Neutrophil (primary cell): ENCODE measurements around the gene TACR1.

ENCODE experiments used
- H3K27ac ChIP-seq: fragments of 200-600 bp; sonication (generic); 2 replicates; pipeline ENCODE4 v1.5.1; 2016; ENCODE audit warnings: mild to moderate bottlenecking, moderate library complexity
- H3K27me3 ChIP-seq: fragments of 200-600 bp; sonication (generic); 2 replicates; pipeline ENCODE4 v1.6.0; 2016; ENCODE audit warnings: mild to moderate bottlenecking
- H3K36me3 ChIP-seq: fragments of 200-600 bp; sonication (generic); 2 replicates; pipeline ENCODE4 v1.5.1; 2017
- H3K4me1 ChIP-seq, 2 experiments: fragments of 200-600 bp in 1 of 2; sonication (generic) in 1 of 2; 1 replicate in 1 of 2; 2 replicates in 1 of 2; pipeline versions ENCODE4 v1.5.1 to v1.6.1; 2013 to 2016; ENCODE audit warnings: low read depth in 1 of 2, low read length in 1 of 2, mild to moderate bottlenecking in 1 of 2, moderate library complexity in 1 of 2; ENCODE audit not compliant: control insufficient read depth in 1 of 2, insufficient read depth in 1 of 2
- H3K4me3 ChIP-seq, 2 experiments: fragments of 200-600 bp in 1 of 2; sonication (generic) in 1 of 2; 1 replicate in 1 of 2; 2 replicates in 1 of 2; pipeline ENCODE4 v1.5.1; 2013 to 2016; ENCODE audit warnings: low read depth in 1 of 2, low read length in 1 of 2, mild to moderate bottlenecking in 1 of 2, moderate library complexity in 1 of 2
- H3K9me3 ChIP-seq: fragments of 200-600 bp; sonication (generic); 2 replicates; pipeline ENCODE4 v1.5.1; 2016
- CTCF ChIP-seq: fragments of 200-600 bp; sonication (generic); IDR thresholded peaks from 2 replicates; pipeline ENCODE4 v1.5.1; 2016; ENCODE audit warnings: antibody characterized with exemption

Gene TACR1

GRCh38 chr2:75021672-75022071 lies 177.6 kb downstream of the TACR1 start:
- H3K4me3 ChIP-seq: no peak overlapping the region
- H3K27me3 ChIP-seq: no peaks in the 10 kb centered on the region
- H3K9me3 ChIP-seq: no peaks in the 10 kb centered on the region
- no peak for TF ChIP-seq CTCF
- H3K27ac ChIP-seq: no peak overlapping the region
- H3K36me3 ChIP-seq: no peaks in the 10 kb centered on the region
- no peaks in the 10 kb centered on the region for H3K4me1 ChIP-seq

- H3K4me1 ChIP-seq: no peaks in the 10 kb centered on the region
- H3K27ac ChIP-seq: no peak overlapping the region
- no peaks in the 10 kb centered on the region for H3K27me3 ChIP-seq
- no peaks in the 10 kb centered on the region for H3K9me3 ChIP-seq
- no peak overlapping the region for H3K4me3 ChIP-seq
- H3K36me3 ChIP-seq: no peaks in the 10 kb centered on the region
- TF ChIP-seq CTCF: no peak
These were observed 178.8 kb downstream of the TACR1 start for GRCh38 chr2:75020476-75020875.

GRCh38 chr2:75019790-75020189 lies 179.5 kb downstream of the TACR1 start:
- Histone ChIP-seq H3K9me3 (no peaks in the 10 kb centered on the region), H3K27me3 (no peaks in the 10 kb centered on the region), H3K4me1 (no peaks in the 10 kb centered on the region), H3K27ac (no peak overlapping the region), H3K36me3 (no peaks in the 10 kb centered on the region), H3K4me3 (no peak overlapping the region)
- TF ChIP-seq CTCF: no peak

- Histone ChIP-seq H3K4me3 (no peak overlapping the region), H3K4me1 (no peaks in the 10 kb centered on the region), H3K9me3 (no peaks in the 10 kb centered on the region), H3K36me3 (no peaks in the 10 kb centered on the region), H3K27me3 (no peaks in the 10 kb centered on the region), H3K27ac (no peak overlapping the region)
- TF ChIP-seq CTCF: no peak
These were observed 181.2 kb downstream of the TACR1 start for GRCh38 chr2:75018162-75018561.

- Histone ChIP-seq H3K4me3 (no peak overlapping the region), H3K4me1 (no peaks in the 10 kb centered on the region), H3K36me3 (no peaks in the 10 kb centered on the region), H3K9me3 (no peaks in the 10 kb centered on the region), H3K27me3 (no peaks in the 10 kb centered on the region), H3K27ac (no peak overlapping the region)
- no peak for TF ChIP-seq CTCF
These were observed 187.2 kb downstream of the TACR1 start for GRCh38 chr2:75012080-75012479.

- Histone ChIP-seq H3K9me3 (no peaks in the 10 kb centered on the region), H3K27me3 (no peaks in the 10 kb centered on the region), H3K4me3 (no peak overlapping the region), H3K36me3 (no peaks in the 10 kb centered on the region), H3K4me1 (no peaks in the 10 kb centered on the region), H3K27ac (no peak overlapping the region)
- no peak for TF ChIP-seq CTCF
These were observed 188.7 kb downstream of the TACR1 start for GRCh38 chr2:75010571-75010970.
